GM13977 (cell line): ENCODE data around the gene ASIC1.
A peak's percentile ranks its signal among the peaks of the same experiment; 100 is the strongest.

ENCODE experiments used
- DNase-seq: peaks from one replicate; pipeline ENCODE4 v3.0.0; 2012; ENCODE audit warnings: low spot score
- in situ Hi-C: fragments of 300-500 bp; cut with MboI; formaldehyde crosslinking; loops from one replicate; pipeline ENCODE4 v1.12.0; 2022; ENCODE audit warnings: low sequenced_read_pairs, low pct_unique_long_range_greater_than_20kb, mixed read lengths, inconsistent platforms; ENCODE audit not compliant: unreplicated experiment
- TF ChIP-seq, protein P1 (sequence below): IDR thresholded peaks from 2 replicates; pipeline ENCODE4 v1.5.1; 2012; ENCODE audit warnings: mild to moderate bottlenecking, control low read depth; ENCODE audit not compliant: insufficient read depth; ENCODE audit errors: extremely low read depth, missing control alignments

The ASIC1 gene

GRCh38 chr12:50072198-50072907 lies 15.0 kb downstream of the ASIC1 start:
- in situ Hi-C loops, result loop anchor here (10.0 kb wide), 1 partner anchor 92 kb away; the partner anchor contains the start of gene CERS5
- no peak for DNase-seq
- TF ChIP-seq, protein P1, sequence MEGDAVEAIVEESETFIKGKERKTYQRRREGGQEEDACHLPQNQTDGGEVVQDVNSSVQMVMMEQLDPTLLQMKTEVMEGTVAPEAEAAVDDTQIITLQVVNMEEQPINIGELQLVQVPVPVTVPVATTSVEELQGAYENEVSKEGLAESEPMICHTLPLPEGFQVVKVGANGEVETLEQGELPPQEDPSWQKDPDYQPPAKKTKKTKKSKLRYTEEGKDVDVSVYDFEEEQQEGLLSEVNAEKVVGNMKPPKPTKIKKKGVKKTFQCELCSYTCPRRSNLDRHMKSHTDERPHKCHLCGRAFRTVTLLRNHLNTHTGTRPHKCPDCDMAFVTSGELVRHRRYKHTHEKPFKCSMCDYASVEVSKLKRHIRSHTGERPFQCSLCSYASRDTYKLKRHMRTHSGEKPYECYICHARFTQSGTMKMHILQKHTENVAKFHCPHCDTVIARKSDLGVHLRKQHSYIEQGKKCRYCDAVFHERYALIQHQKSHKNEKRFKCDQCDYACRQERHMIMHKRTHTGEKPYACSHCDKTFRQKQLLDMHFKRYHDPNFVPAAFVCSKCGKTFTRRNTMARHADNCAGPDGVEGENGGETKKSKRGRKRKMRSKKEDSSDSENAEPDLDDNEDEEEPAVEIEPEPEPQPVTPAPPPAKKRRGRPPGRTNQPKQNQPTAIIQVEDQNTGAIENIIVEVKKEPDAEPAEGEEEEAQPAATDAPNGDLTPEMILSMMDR, result no peak

DNA sequence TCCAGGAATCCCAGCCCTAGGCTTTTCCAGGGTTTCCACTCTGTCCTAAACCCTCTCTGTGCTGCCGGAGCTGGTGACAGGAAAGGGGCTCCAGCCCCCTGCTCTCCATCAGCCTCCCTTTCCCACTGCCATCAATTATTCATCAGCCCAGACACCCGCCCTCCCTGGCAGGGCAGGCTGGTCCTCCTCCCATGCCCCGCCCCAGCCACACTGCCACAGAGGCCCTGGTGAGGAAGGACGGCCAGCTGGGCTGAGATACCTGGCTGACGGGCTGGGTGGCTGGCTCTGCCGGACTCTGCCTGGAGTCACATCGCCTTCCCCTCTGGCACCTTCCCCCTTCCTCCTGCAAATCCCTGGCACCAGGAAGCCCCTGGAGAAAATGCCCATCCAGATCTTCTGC lies 15.8 kb downstream of the ASIC1 start:
- DNase-seq, result no peak
- TF ChIP-seq, protein P1, result no peak
- in situ Hi-C loops, result loop anchor here (10.0 kb wide), 1 partner anchor 92 kb away; the partner anchor contains the start of gene CERS5

- TF ChIP-seq, protein P1, result no peak
- DNase-seq, result no peak
- in situ Hi-C loops, result loop anchor here (10.0 kb wide), 1 partner anchor 91 kb away; the partner anchor contains the start of gene CERS5
Observed at GRCh38 chr12:50073712-50074111, 16.3 kb downstream of the ASIC1 start.

GRCh38 chr12:50074936-50075807 lies 17.8 kb downstream of the ASIC1 start:
- TF ChIP-seq, protein P1, result peak; percentile 91
- peak; percentile 88 for DNase-seq
- in situ Hi-C loops, result loop anchor here (10.0 kb wide), 1 partner anchor 90 kb away; the partner anchor contains the start of gene CERS5

DNA sequence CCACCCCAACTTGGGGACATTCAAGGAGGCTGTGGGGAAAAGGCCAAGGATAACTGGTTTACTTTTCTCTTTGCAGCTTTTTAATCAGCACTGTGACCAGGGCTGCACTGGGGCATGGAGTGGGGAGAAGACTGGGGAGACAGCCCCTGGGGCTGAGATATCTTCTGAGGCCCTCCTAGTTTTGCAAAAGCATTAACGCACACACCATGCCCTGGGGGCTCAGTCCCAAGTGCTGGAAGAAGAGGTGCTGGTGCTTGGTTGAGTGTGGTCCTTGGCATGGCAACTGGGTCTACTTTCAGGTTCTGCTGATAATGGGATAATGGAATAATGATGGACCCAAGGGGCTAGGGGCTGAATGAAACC lies 18.4 kb downstream of the ASIC1 start:
- DNase-seq, result no peak
- TF ChIP-seq, protein P1, result no peak
- in situ Hi-C loops, result loop anchor here (10.0 kb wide), 1 partner anchor 89 kb away; the partner anchor contains the start of gene CERS5

- DNase-seq, result no peak
- TF ChIP-seq, protein P1, result no peak
- in situ Hi-C loops, result loop anchor here (10.0 kb wide), 1 partner anchor 88 kb away; the partner anchor contains the start of gene CERS5
Observed at GRCh38 chr12:50077099-50077498, 19.7 kb downstream of the ASIC1 start.
